Lower lobe of right lung (tissue), 2 donors: ENCODE measurements around the gene ZGRF1. TPM values are rescaled to one million over a fixed set of nuclear protein-coding genes. Genes with fewer than 3 reads are reported as not detected.
"Not testable (repeated sequence)": the region's sequence is repeated elsewhere in the genome, so short reads cannot be mapped to it uniquely, and the experiment has no call there.

Source experiments
- ATAC-seq, 2 donors: fragments of 200-7000 bp; cut with Tn5 transposase; one replicate each; pipeline ENCODE4 v1.9.1; 2020 to 2022; ENCODE audit warnings: mild to moderate bottlenecking in 2 of 2, moderate library complexity in 2 of 2
- DNase-seq: peaks from one replicate; pipeline ENCODE4 v3.0.0-alpha.2; 2020
- H3K27ac ChIP-seq: fragments of 200-600 bp; one replicate; pipeline ENCODE4 v1.8.0; 2022
- H3K27me3 ChIP-seq: fragments of 200-600 bp; one replicate; pipeline ENCODE4 v1.8.0; 2022; ENCODE audit warnings: low read depth
- H3K36me3 ChIP-seq: fragments of 200-600 bp; one replicate; pipeline ENCODE4 v1.8.0; 2022; ENCODE audit warnings: mild to moderate bottlenecking
- H3K4me1 ChIP-seq: fragments of 200-600 bp; one replicate; pipeline ENCODE4 v1.8.0; 2022
- H3K4me3 ChIP-seq: fragments of 200-600 bp; one replicate; pipeline ENCODE4 v1.8.0; 2022; ENCODE audit warnings: mild to moderate bottlenecking
- H3K9me3 ChIP-seq: fragments of 200-600 bp; one replicate; pipeline ENCODE4 v1.8.0; 2022
- CTCF ChIP-seq: fragments of 200-600 bp; IDR thresholded peaks from one replicate; pipeline ENCODE4 v1.8.0; 2022; ENCODE audit warnings: antibody characterized with exemption, mild to moderate bottlenecking
- intact Hi-C: fragments of 100-400 bp; cut with DNase I; formaldehyde crosslinking; loops from one replicate; pipeline ENCODE4 v1.11.0; 2022
- total RNA-seq: library from RNA; stranded (reverse); fragmentation: NEBNext Ultra II Directional; extraction: Animal tissue kit (Norgen Biotek cat#: 25700); gene quantifications from one replicate; pipeline ENCODE4 v1.2.1, GENCODE V29; 2021
- donor health status: DM: no; HTN: yes; CAD: no; lungs with severe emphysema.

ZGRF1 gene
- total RNA-seq, 1 donor from 2014 or later = 5.7 TPM

- no peaks in the 10 kb centered on the region for H3K4me1 ChIP-seq
- no peak for DNase-seq
These were observed 11.1 kb upstream of the ZGRF1 start for GRCh38 chr4:112647785-112648184.

GRCh38 chr4:112646632-112647537 is 10.2 kb upstream of the ZGRF1 start:
- Histone ChIP-seq H3K4me1 (no peaks in the 10 kb centered on the region), H3K4me3 (no peak overlapping the region), H3K27ac (no peak overlapping the region), H3K27me3 (no peaks in the 10 kb centered on the region), H3K36me3 (peaks cover 75% of the 10 kb centered on the region), H3K9me3 (no peaks in the 10 kb centered on the region)
- DNase-seq (no peak), ATAC-seq (no peak)
- intact Hi-C loops = no loop called here
- TF ChIP-seq CTCF = no peak

More at GRCh38 chr4:112647785-112648184, 11.1 kb upstream of the ZGRF1 start:
- H3K36me3 ChIP-seq = peaks cover 83% of the 10 kb centered on the region
- no peak overlapping the region for H3K4me3 ChIP-seq
- intact Hi-C loops = no loop called here
- no peak for ATAC-seq
- TF ChIP-seq CTCF = no peak
- no peaks in the 10 kb centered on the region for H3K27me3 ChIP-seq
- no peak overlapping the region for H3K27ac ChIP-seq
- H3K9me3 ChIP-seq = no peaks in the 10 kb centered on the region

GRCh38 chr4:112645541-112646329 is 9.0 kb upstream of the ZGRF1 start:
- intact Hi-C loops = no loop called here
- no peak for TF ChIP-seq CTCF
- no peaks in the 10 kb centered on the region for H3K4me1 ChIP-seq
- no peaks in the 10 kb centered on the region for H3K9me3 ChIP-seq
- H3K27me3 ChIP-seq = no peaks in the 10 kb centered on the region
- DNase-seq = no peak
- H3K27ac ChIP-seq = no peak overlapping the region
- H3K4me3 ChIP-seq = no peak overlapping the region
- no peak for ATAC-seq
- H3K36me3 ChIP-seq = peaks cover 64% of the 10 kb centered on the region

- DNase-seq, ATAC-seq, H3K27me3 ChIP-seq, intact Hi-C loops, H3K27ac ChIP-seq, H3K9me3 ChIP-seq, H3K4me3 ChIP-seq, H3K4me1 ChIP-seq: not testable (repeated sequence)
- H3K36me3 ChIP-seq = peaks cover 55% of the 10 kb centered on the region
These were observed 8.2 kb upstream of the ZGRF1 start for GRCh38 chr4:112644595-112645535.

DNA sequence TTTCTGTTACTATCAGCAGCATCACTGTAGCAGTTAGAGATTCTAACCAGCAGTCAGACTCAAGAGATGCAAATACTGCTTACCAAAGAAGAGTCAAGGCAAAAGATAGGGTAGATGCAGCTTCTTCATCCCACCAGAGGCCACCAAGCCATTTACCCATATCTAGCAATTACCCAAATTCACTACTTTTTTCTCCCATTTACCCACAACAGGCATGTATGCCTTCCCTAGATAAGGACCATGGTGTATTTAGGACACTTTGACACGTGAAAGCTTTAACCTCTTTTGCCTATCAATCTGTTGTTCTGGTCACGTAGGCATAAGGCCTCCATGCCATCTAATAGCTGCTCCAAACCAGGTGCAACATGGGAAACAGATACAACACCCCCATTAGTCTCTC is 5.8 kb upstream of the ZGRF1 start:
- peaks cover 32% of the 10 kb centered on the region for H3K36me3 ChIP-seq
- no peaks in the 10 kb centered on the region for H3K27me3 ChIP-seq
- peaks cover 19% of the 10 kb centered on the region for H3K4me1 ChIP-seq
- DNase-seq (no peak), ATAC-seq (no peak)
- TF ChIP-seq CTCF = no peak
- no peak overlapping the region for H3K4me3 ChIP-seq
- intact Hi-C loops = no loop called here
- H3K27ac ChIP-seq = no peak overlapping the region
- H3K9me3 ChIP-seq = no peaks in the 10 kb centered on the region
